ENCODE results near the gene CACNB3.
"Not testable (repeated sequence)": the region's sequence is repeated elsewhere in the genome, so short reads cannot be mapped to it uniquely, and the experiment has no call there.

The CACNB3 gene

GRCh38 chr12:48818831-48819590 is 715 bp downstream of the CACNB3 start:
- DNase-seq (ENCODE audit: low read depth in 2 of 3, low spot score in 2 of 3), result no peak

DNA sequence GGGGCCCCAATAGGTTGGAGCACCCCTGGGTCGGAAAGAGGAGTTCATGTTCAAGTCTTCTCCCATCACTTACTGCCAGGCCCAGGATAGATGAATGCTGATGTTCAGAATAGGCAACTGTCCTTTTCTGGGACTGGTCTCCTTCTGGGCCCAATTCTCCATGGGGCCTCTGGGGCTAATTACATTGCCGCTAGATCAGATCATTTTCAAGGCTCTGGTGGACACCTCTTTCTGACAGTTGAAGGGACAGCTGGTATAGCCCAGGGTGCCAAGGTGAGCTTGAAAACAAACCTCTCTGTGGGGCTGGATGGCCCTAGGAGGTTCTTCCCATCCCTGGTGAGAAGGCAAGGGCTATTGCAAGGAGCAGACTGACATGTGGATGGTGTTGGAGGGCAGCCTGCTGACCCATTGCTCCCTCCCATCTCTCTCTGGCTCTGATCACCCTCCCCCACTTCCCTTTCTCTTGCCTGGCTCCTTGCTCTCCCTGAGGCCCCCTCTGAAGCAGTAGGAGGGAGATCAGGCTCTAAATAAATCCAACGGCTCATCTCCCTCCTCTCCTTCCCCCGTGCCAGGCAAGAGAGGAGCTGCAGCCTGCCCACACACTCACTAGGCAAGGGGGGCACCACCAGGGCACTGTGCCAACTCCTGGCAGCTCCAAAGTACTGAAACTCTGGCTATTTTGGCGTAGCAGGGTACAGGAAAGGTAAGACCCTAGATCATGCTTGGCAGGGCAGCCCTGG is 1.9 kb downstream of the CACNB3 start:
- DNase-seq (ENCODE audit: low read depth in 2 of 3, low spot score in 2 of 3), result no peak

DNA sequence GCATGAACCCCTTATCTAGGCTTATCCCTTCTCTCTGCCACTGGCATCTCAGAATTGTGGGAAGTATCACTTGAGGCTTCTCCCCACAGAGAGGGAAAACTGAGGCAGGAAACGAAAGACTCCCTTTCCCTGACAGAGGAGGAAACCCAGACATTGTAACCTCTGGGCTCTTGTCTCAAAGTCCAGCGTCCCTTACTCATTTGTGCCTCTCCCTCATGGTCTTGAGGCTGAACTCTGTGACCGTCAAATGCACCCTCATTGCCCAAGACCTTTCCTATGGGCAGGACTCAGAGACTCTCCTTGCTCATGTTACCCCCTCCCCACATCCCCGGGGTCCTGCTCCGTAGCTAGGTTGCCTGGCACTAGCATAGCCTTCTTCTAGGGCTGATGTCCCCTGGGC is 3.8 kb downstream of the CACNB3 start:
- DNase-seq (ENCODE audit: low read depth in 2 of 3, low spot score in 2 of 3), result no peak

GRCh38 chr12:48822711-48823110 is 4.4 kb downstream of the CACNB3 start:
- DNase-seq (ENCODE audit: low read depth in 2 of 3, low spot score in 2 of 3), result no peak

GRCh38 chr12:48823281-48823680 is 5.0 kb downstream of the CACNB3 start:
- DNase-seq (ENCODE audit: low read depth in 2 of 3, low spot score in 2 of 3), result no peak

DNA sequence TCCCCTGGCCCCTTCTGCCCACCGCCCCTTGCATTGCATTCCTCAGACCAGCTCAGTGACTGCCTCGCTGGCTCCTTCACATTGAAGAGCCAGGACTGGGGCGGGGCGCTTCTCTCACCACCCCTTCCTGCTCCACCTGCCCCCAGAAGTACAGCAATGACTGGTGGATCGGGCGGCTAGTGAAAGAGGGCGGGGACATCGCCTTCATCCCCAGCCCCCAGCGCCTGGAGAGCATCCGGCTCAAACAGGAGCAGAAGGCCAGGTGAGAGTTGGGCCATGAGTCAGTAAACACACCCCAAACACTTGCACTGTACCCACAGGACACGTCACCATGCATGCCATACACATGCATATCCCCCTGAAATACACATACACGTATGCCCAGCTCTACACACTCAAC is 5.8 kb downstream of the CACNB3 start:
- no peak for DNase-seq (ENCODE audit: low read depth in 2 of 3, low spot score in 2 of 3)

- no peak for DNase-seq (ENCODE audit: low read depth in 2 of 3, low spot score in 2 of 3)
Measured at GRCh38 chr12:48824905-48825304, 6.6 kb downstream of the CACNB3 start.

DNA sequence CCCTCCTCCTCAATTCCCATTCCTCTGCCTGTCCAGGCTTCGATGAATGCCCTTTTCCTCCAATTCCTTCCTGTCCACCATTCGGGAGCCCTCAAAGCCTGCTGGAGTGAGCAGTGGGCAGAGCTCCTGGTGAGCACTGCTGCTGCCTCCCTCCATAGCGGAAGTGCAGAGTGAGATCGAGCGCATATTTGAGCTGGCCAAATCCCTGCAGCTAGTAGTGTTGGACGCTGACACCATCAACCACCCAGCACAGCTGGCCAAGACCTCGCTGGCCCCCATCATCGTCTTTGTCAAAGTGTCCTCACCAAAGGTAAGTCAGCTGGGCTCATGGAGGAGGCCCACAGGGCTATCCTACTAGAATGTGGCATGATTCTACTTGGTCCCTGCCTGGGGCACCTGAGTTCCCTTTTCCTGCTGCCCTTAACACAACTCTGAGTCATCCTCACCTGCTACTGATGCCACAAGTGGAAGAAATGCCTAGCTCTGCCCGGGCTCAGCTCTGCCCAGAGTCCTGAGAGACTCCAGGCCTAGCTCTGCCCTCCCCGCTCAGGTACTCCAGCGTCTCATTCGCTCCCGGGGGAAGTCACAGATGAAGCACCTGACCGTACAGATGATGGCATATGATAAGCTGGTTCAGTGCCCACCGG is 8.0 kb downstream of the CACNB3 start:
- no peak for DNase-seq (ENCODE audit: low read depth in 2 of 3, low spot score in 2 of 3)

DNA sequence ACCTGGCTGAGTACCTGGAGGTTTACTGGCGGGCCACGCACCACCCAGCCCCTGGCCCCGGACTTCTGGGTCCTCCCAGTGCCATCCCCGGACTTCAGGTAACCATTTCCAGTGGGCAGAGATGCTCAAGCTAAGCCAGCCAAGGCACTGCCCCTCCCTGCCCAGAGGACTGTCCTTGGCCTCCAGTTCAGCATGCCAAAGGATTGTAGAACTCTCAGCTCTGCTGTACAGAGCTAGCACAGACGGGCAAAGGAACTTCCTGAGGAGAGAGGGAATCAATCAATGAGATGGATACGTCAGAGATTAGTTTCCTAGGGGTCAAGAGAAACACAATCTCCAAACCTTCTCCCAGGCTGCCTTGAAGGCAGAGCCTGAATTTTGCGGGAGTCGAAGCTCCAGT is 8.7 kb downstream of the CACNB3 start:
- DNase-seq (ENCODE audit: low read depth in 2 of 3, low spot score in 2 of 3), result no peak

DNA sequence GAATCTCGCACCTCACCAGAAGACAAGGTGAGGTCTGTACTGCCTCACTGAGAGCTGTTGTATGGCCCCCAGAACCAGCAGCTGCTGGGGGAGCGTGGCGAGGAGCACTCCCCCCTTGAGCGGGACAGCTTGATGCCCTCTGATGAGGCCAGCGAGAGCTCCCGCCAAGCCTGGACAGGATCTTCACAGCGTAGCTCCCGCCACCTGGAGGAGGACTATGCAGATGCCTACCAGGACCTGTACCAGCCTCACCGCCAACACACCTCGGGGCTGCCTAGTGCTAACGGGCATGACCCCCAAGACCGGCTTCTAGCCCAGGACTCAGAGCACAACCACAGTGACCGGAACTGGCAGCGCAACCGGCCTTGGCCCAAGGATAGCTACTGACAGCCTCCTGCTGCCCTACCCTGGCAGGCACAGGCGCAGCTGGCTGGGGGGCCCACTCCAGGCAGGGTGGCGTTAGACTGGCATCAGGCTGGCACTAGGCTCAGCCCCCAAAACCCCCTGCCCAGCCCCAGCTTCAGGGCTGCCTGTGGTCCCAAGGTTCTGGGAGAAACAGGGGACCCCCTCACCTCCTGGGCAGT is 9.3 kb downstream of the CACNB3 start:
- DNase-seq (ENCODE audit: low read depth in 2 of 3, low spot score in 2 of 3), result no peak

GRCh38 chr12:48828293-48828692 is 10.0 kb downstream of the CACNB3 start:
- DNase-seq (ENCODE audit: low read depth in 2 of 3, low spot score in 2 of 3), result no peak

GRCh38 chr12:48828841-48829575 is 10.7 kb downstream of the CACNB3 start:
- no peak for DNase-seq (ENCODE audit: low read depth in 2 of 3, low spot score in 2 of 3)

DNA sequence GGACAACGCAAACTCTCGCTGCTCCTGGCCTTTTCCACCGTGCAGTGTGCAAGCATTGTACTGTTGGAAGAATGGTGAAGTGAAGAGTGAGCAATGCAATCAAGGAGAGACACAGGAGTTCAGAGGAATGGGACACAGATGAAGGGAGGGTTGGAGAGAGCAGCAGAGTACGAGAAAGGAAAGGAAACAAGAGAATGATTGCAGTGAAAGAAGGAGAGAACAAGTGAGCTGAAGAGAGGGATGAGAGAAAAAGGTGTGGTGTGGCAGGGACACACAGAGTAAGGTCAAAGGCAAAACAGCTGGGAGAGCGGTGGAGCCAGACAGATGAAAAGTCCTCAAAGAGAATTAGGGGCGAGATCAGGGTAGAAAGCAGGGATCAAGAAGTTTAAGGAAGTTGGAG is 13.0 kb downstream of the CACNB3 start:
- no peak for DNase-seq (ENCODE audit: low read depth in 2 of 3, low spot score in 2 of 3)

DNA sequence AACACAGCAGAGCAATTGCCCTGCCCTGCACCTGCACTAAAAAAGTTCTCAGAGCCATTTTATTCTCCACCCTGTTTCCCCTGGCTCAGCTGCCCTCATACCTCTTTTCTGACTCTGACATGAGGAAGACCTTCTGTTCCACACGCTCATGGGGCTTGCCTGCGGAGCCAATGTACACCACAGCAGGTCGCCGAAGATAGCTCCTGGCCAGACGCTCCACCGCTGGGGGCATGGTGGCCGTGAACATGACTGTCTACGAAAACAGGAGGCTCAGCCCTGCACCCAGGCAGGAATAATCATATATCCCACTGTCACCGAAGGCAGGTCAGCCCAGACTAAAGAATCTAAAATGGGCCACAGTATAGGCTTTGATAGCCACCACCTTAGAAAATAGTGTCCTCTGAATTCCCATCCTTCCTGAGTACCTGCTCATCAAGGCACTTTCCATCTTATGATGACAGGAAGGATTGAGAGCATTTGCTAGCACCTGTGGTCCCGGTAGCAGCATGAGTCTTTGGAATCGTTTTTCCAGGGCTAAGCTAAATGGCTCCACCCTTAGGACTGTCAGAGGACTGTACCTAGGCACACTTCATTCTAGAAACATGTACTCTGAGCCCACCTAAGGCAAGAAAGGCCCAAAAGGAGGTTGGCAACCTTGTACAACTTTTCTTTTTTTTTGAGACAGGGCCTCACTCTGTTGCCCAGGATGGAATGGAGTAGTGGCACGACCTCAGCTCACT is 14.2 kb downstream of the CACNB3 start:
- no peak for DNase-seq (ENCODE audit: low read depth in 2 of 3, low spot score in 2 of 3)

GRCh38 chr12:48838048-48838447 is 19.8 kb downstream of the CACNB3 start:
- no peak for DNase-seq (ENCODE audit: low read depth in 2 of 3, low spot score in 2 of 3)

GRCh38 chr12:48842021-48842420 is 23.7 kb downstream of the CACNB3 start:
- not testable (repeated sequence) for DNase-seq (ENCODE audit: low read depth in 2 of 3, low spot score in 2 of 3)

- peak; percentile 61 to 86 (median 78) for DNase-seq (ENCODE audit: low read depth in 2 of 3, low spot score in 2 of 3)
Measured at GRCh38 chr12:48851883-48852733, 33.8 kb downstream of the CACNB3 start, which contains the start of gene DDX23. Gene DDX23, minus strand, starts transcription at chr12:48852163. Its CDS starts 6,381 bp downstream, at chr12:48845782.

DNA sequence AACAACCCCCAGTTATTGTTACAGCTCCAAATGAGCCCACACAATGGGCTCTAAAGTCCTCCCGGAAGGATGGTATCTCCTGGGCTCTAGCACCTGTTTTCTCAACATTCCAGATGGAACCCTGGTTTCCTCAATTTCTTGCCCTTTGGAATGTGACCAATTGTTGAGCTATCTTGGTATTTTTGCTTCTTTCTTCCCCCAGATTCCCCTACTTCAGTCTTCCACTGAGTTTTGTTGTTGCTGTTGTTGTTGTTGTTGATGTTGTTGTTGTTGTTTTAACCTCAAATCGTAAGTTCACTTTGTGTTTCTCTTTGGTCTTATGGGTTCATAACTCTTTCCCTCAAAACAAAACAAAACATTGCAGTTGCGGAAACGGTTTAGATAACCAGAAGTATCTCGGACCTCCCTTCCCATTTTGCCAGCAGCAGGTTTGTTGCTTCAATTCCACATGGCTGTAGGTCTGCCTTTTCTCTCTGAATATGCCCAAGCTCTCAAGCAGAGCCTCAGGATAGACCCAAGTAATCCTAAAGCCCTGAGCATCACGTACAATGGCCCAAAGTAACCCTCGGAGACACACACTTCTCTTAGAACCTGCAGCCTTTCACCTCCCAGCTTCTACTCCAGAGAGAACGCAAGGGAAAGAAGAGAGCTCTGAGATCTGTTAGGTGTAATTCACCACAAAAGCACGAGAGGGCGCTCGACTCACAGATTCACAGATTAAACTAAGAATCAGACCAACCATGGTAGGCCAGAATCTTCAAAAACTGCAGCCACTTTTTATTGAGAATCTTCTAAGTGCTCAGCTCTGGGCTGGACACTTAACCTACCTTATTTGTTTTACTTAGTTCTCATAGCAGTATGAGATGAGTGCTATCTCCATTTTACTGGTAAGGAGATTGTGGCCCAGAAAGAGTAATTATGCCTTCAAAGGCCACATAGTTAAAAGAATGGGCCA is 34.7 kb downstream of the CACNB3 start:
- DNase-seq (ENCODE audit: low read depth in 2 of 3, low spot score in 2 of 3), result peak; percentile 51 to 84 (median 72)

All from activated CD8-positive, alpha-beta memory T cell treated with anti-CD3 and anti-CD28 coated beads for 48 hours (primary cell).